ENCODE results near the gene PTPN7. TPM values are rescaled to one million over a fixed set of nuclear protein-coding genes. Genes with fewer than 3 reads are reported as not detected.

PTPN7 gene
- total RNA-seq, 4 donors from 2014 or later, result 0.79 to 8.5 (median 1.8) TPM; not detected in 1

DNA sequence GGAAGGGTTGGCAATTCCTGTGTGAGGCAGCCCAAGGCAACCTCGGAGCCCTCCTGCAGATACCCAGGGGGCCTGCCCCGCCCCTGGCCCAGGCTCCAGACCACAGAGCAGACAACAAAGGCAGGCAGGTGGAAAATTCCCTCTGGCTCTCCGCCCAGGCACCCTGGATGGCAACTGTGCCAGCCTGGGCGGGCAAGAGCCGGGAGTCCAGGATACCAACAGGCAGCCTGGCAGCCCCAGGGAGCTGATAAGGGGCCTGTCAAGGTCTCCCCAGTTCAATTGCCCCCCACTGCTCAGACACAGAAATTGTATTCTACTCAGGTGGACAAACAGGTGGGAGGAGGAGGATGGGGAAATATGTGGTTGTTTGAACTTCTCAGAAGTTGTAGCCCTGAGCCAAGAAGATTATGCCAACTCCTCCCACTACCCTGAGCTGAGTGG is 53.1 kb downstream of the PTPN7 start:
- intact Hi-C loops (cut with DNase I; ENCODE audit: low total_unique reads), result no loop called here
- DNase-seq, result no peak
- Histone ChIP-seq H3K4me1 (no peaks in the 10 kb centered on the region), H3K27me3 (no peaks in the 10 kb centered on the region), H3K27ac (no peak overlapping the region), H3K36me3 (no peaks in the 10 kb centered on the region), H3K9me3 (no peaks in the 10 kb centered on the region), H3K4me3 (no peak overlapping the region)
- TF ChIP-seq POLR2A (IDR thresholded peaks at IDR 0.05), result no peak
- TF ChIP-seq, protein P1, sequence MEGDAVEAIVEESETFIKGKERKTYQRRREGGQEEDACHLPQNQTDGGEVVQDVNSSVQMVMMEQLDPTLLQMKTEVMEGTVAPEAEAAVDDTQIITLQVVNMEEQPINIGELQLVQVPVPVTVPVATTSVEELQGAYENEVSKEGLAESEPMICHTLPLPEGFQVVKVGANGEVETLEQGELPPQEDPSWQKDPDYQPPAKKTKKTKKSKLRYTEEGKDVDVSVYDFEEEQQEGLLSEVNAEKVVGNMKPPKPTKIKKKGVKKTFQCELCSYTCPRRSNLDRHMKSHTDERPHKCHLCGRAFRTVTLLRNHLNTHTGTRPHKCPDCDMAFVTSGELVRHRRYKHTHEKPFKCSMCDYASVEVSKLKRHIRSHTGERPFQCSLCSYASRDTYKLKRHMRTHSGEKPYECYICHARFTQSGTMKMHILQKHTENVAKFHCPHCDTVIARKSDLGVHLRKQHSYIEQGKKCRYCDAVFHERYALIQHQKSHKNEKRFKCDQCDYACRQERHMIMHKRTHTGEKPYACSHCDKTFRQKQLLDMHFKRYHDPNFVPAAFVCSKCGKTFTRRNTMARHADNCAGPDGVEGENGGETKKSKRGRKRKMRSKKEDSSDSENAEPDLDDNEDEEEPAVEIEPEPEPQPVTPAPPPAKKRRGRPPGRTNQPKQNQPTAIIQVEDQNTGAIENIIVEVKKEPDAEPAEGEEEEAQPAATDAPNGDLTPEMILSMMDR (IDR thresholded peaks at IDR 0.05), result no peak

DNA sequence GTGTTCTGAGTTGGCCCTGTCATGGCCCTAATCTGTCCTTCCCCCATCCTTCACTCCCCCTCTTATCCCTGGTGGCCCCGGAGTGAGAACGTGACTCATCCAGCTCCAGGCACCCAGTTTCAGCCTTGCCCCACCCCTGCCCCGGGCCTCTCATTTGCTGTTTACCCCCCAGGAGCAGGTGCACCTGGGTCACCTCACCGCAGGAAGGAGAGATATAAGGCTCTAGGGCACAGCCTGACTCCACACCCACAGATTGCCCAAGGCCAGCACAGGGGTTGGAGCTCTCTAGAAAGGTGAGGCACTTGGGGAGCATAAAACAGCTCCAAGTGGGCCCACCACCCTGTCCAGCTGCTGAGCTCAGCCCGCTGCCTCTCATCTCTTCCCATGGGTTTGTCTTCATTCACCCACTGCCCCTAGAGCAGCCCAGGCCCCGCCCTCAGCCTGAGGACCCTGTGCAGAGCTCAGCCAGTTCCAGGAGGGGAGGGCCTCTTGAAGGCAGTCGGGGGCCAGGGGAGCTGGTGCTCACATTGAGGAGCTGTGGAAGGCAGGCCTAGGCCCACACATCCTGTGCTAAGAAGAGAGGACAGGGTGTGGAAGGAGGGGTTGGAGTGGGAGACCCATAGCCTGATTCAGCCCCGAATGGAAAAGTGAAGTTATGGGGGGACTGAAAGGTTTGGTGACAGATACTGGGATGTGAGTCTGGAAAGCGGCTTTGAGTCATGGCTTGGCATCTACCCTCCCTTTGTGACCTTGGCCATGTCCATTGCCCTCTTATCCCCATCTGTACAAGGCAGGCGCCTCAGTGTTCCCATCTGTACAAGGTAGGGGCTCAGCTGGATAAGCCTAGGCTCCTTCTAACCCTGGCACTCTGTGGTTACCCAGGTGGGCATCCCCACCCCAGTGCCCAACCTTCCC is 53.8 kb downstream of the PTPN7 start:
- Histone ChIP-seq H3K4me3 (no peak overlapping the region), H3K27me3 (no peaks in the 10 kb centered on the region), H3K9me3 (no peaks in the 10 kb centered on the region), H3K36me3 (no peaks in the 10 kb centered on the region), H3K4me1 (no peaks in the 10 kb centered on the region), H3K27ac (no peak overlapping the region)
- intact Hi-C loops (cut with DNase I; ENCODE audit: low total_unique reads), result no loop called here
- no peak for DNase-seq
- no peak for TF ChIP-seq POLR2A (IDR thresholded peaks at IDR 0.05)
- TF ChIP-seq, protein P1 (IDR thresholded peaks at IDR 0.05), result no peak

DNA sequence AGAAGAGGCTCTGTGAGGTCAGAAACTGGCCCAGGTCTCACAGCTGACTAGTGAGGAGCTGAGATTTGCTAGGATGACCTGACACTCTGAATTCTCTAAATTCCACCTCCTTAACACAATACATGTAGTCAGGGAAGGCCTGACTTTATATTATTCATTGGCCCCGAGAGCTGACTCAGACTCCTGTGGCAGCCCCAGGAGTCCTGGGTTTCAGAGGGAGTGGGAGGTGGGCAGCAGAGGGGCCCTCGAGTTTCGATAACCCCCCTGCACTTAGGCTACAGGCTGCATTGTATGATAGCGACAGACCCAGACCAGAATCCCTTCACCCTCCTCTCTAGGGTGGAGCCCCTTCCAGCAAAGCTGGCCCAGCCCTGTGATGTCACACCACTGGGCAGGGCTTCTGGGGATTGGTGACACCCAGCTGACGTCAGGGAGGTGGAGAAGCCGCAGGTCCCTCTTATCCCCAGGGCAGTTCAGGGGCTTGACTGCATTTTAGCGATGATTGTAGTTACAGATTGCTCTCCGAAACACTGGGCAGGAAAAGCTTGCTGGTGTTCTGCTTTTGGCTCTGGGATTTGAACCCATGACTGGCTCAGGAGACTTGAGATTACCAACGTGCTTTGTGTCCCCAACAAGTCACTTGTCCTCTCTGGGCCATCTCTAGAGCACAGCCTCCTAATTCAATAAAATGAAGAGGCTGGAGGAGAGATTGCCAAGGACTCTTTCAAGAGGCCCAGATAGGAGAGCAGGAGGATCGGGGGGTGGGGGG is 54.6 kb downstream of the PTPN7 start:
- no peaks in the 10 kb centered on the region for H3K9me3 ChIP-seq
- H3K27ac ChIP-seq, result no peak overlapping the region
- intact Hi-C loops (cut with DNase I; ENCODE audit: low total_unique reads), result no loop called here
- DNase-seq, result no peak
- H3K4me3 ChIP-seq, result no peak overlapping the region
- TF ChIP-seq, protein P1 (IDR thresholded peaks at IDR 0.05), result no peak
- TF ChIP-seq POLR2A (IDR thresholded peaks at IDR 0.05), result no peak
- H3K27me3 ChIP-seq, result no peaks in the 10 kb centered on the region
- no peaks in the 10 kb centered on the region for H3K4me1 ChIP-seq
- no peaks in the 10 kb centered on the region for H3K36me3 ChIP-seq

DNA sequence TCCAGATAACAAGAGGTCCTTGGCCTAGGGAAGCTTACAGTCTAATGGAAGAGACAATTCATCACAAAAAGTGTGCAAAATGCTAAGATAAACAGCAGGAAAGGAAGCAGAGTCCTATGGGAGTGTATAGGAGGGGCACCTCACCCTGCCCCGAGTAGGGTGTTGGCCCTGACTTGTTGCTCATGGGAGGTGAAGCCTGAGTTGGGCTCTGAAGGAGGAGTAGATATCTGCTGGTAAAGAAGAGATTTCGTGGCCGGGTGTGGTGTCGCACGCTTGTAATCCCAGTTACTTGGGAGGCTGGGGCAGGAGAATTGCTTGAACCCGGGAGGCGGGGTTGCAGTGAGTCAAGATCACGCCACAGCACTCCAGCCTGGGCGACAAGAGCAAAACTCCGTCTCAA is 56.3 kb downstream of the PTPN7 start:
- H3K36me3 ChIP-seq, result no peaks in the 10 kb centered on the region
- intact Hi-C loops (cut with DNase I; ENCODE audit: low total_unique reads), result no loop called here
- H3K27me3 ChIP-seq, result no peaks in the 10 kb centered on the region
- no peak overlapping the region for H3K4me3 ChIP-seq
- no peaks in the 10 kb centered on the region for H3K9me3 ChIP-seq
- H3K4me1 ChIP-seq, result no peaks in the 10 kb centered on the region
- H3K27ac ChIP-seq, result no peak overlapping the region
- TF ChIP-seq POLR2A (IDR thresholded peaks at IDR 0.05), result no peak
- TF ChIP-seq, protein P1 (IDR thresholded peaks at IDR 0.05), result no peak
- DNase-seq, result no peak

DNA sequence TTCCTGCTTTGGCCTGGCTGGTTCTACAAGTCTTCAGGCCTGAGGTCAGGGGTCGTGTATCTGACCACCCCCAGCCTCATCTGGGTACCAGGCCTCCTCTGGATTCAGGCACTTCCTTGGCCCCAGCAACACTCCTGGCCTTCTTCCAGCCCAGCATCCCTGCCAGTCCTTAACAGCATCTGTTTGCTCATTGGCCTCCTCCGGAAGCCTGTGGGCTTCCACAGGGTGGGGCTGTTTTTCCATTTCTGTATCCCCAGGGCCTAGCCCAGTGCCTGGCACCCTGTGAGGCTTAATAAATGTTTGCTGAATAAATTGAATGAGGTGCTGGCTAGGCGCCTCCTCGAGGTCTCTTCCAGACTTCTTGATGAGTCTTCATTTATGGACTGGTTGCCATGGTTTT is 59.2 kb downstream of the PTPN7 start:
- no peak for DNase-seq
- Histone ChIP-seq H3K36me3 (no peaks in the 10 kb centered on the region), H3K4me3 (no peak overlapping the region), H3K9me3 (no peaks in the 10 kb centered on the region), H3K27ac (no peak overlapping the region), H3K27me3 (no peaks in the 10 kb centered on the region), H3K4me1 (no peaks in the 10 kb centered on the region)
- TF ChIP-seq POLR2A (IDR thresholded peaks at IDR 0.05), result no peak
- TF ChIP-seq, protein P1 (IDR thresholded peaks at IDR 0.05), result no peak
- intact Hi-C loops (cut with DNase I; ENCODE audit: low total_unique reads), result no loop called here

Measured in uterus (tissue), 4 donors.